ENCODE measurements around the gene KMT2C. TPM values are rescaled to one million over a fixed set of nuclear protein-coding genes. Genes with fewer than 3 reads are reported as not detected.
"Not testable (repeated sequence)": the region's sequence is repeated elsewhere in the genome, so short reads cannot be mapped to it uniquely, and the experiment has no call there.

Gene KMT2C
- total RNA-seq, 1 donor from 2014 or later, result 52.0 TPM

DNA sequence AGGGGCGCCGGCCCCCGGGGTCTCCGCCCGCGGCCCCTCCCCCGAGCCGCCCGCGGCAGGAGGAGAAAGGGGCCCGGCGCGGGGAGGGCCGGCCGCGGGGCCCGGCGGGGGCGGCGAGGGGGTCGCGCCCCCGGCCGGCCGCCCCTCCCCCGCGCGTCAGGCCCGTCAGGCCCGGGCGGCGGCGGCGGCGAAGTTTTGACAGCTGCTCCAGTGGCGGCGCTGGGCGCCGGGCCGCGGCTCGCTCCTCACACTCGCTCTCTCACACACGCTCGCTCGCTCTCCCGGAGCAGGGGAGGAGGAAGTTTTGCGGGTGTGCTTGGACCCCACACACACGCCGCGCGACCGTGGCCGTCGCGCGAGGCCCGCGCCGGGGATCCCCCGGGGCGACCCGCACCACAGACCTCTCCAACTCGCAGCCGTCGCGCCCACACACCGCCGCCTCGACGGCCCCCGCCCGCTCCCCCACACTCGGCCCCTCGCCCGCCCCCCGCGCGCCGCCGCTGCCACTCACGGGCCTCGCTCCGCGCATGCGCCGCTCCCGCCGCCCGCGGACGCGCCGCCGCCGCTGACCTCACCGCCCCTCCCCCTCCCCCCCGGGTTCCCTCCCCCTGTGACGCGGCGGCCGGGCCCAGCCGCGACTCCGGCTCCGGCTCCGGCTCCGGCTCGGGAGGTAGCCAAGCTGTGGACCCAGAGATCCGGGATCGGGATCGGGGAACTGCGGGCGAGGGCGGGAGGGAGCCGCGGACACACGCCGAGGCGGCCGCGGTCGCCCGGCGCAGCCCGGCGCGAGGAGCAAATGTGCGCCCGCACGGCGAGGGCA lies 518 bp upstream of the KMT2C start:
- peak; percentile 96 for DNase-seq (ENCODE audit: low spot score)
- TF ChIP-seq, protein P1, sequence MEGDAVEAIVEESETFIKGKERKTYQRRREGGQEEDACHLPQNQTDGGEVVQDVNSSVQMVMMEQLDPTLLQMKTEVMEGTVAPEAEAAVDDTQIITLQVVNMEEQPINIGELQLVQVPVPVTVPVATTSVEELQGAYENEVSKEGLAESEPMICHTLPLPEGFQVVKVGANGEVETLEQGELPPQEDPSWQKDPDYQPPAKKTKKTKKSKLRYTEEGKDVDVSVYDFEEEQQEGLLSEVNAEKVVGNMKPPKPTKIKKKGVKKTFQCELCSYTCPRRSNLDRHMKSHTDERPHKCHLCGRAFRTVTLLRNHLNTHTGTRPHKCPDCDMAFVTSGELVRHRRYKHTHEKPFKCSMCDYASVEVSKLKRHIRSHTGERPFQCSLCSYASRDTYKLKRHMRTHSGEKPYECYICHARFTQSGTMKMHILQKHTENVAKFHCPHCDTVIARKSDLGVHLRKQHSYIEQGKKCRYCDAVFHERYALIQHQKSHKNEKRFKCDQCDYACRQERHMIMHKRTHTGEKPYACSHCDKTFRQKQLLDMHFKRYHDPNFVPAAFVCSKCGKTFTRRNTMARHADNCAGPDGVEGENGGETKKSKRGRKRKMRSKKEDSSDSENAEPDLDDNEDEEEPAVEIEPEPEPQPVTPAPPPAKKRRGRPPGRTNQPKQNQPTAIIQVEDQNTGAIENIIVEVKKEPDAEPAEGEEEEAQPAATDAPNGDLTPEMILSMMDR (IDR thresholded peaks at IDR 0.05), result no peak
- H3K9me3 Mint-ChIP-seq (ENCODE audit: low read depth), result no peaks in the 10 kb centered on the region
- H3K27ac Mint-ChIP-seq (ENCODE audit: unreplicated experiment), result peak overlapping the region; percentile 94
- no peaks in the 10 kb centered on the region for H3K27me3 Mint-ChIP-seq (ENCODE audit: low read depth)
- peaks cover 23% of the 10 kb centered on the region for H3K4me1 Mint-ChIP-seq (ENCODE audit: low read depth)
- H3K36me3 Mint-ChIP-seq (ENCODE audit: low read depth), result no peaks in the 10 kb centered on the region
- peak overlapping the region; percentile 81 for H3K4me3 Mint-ChIP-seq (ENCODE audit: unreplicated experiment)

DNA sequence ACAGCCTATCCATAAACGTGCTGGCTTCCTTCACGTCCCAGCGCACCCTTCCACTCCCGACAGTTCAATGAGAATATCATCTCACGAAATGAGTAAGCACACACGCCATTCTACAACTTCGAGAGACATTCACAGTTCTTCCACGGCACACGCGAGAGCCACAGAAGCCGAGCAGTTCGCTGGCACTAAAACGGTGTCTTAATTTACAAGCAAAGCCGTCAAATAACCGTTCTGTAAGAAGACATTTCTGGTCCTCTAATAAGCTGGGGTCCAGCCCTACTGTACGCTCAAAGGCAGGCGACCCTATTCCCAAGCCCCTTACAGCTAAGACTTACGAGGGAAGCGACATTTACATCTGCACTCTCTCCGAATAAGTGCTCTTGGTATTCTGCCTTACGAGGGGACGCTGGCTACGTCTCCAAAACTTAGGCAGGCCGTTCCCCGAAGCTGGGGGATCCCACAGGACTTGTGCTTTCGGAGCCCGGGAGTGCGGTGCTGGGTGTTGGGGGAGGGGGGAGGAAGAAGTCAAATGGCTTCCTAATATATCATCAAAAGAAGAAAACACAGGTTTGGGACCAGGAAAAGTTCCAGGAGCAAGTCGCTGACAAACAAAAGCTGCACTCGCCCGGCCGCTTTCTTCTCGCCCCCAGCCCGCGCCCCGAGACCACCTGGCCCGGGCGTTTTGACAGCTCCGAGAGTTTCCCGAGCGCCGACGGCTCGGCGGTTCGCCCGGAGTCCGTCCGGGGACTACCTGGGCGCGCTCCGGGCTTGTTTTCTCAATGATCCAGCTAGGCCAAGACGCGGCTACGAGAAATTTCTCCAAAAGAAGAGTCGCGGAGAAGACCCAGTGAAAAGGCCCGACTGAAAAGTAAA lies 1.1 kb downstream of the KMT2C start:
- Mint-ChIP-seq H3K4me3 (ENCODE audit: unreplicated experiment) (peak overlapping the region; percentile 75), H3K4me1 (ENCODE audit: low read depth) (peaks cover 35% of the 10 kb centered on the region), H3K27ac (ENCODE audit: unreplicated experiment) (peak overlapping the region; percentile 97)
- not testable (repeated sequence) for H3K36me3 Mint-ChIP-seq (ENCODE audit: low read depth); H3K27me3 Mint-ChIP-seq (ENCODE audit: low read depth); H3K9me3 Mint-ChIP-seq (ENCODE audit: low read depth); DNase-seq (ENCODE audit: low spot score)

DNA sequence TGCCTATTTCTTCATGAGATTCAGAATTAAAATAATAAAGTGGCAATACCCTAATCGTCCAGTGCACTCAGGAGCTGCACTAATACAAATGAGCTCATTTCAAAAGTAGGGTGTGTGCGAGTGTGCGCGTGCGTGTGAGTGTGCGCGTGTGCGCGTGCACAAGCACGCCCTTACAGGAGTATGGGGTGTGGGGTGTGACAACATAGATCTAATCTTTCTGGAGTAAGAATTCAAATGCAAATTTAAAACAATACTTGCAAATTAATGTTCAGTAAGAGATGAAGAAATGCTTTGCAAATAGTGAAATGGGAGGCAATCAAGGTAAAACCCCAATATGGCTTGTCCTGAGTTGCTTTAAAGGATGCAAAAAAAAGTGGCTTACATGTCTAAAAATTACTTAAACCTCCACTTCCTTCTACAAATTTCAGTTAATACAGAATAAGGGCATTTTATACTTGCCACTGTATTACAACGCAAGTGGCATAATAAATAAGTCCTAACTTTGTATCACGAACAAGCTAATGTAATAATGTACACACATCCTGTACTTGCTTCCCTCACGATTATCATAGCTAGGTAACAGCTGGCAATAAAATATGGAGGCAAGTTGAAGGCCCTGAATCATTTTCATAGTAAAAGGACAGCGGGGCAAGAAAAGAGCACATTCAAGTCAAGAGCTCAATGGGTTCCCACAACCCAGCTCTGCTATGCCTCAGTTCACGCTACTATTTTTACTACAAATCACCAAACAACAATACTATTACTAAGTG lies 1.9 kb downstream of the KMT2C start:
- H3K9me3 Mint-ChIP-seq (ENCODE audit: low read depth); H3K27me3 Mint-ChIP-seq (ENCODE audit: low read depth): not testable (repeated sequence)
- TF ChIP-seq, protein P1 (IDR thresholded peaks at IDR 0.05), result peak; percentile 34

DNA sequence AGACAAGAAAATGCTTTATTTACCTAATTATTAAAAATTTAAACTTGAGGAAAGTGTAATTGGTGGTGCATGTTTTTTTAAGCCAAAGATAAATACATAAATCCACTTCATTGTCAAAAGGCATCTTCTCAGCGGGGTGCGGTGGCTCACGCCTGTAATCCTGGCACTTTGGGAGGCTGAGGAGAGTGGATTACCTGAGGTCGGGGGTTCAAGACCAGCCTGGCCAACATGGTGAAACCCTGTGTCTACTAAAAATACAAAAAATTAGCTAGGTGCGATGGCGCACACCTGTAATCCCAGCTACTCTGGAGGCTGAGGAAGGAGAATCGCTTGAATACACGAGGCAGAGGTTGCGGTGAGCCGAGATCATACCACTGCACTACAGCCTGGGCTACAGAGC lies 3.1 kb downstream of the KMT2C start:
- H3K27me3 Mint-ChIP-seq (ENCODE audit: low read depth); H3K9me3 Mint-ChIP-seq (ENCODE audit: low read depth); DNase-seq (ENCODE audit: low spot score); H3K36me3 Mint-ChIP-seq (ENCODE audit: low read depth): not testable (repeated sequence)
- peaks cover 47% of the 10 kb centered on the region for H3K4me1 Mint-ChIP-seq (ENCODE audit: low read depth)
- peak overlapping the region; percentile 75 for H3K4me3 Mint-ChIP-seq (ENCODE audit: unreplicated experiment)
- peak overlapping the region; percentile 97 for H3K27ac Mint-ChIP-seq (ENCODE audit: unreplicated experiment)

More for the DNA sequence above, 1.9 kb downstream of the KMT2C start:
- Mint-ChIP-seq H3K27ac (ENCODE audit: unreplicated experiment) (peak overlapping the region; percentile 97), H3K4me3 (ENCODE audit: unreplicated experiment) (peak overlapping the region; percentile 75), H3K4me1 (ENCODE audit: low read depth) (peaks cover 40% of the 10 kb centered on the region)
- not testable (repeated sequence) for DNase-seq (ENCODE audit: low spot score); H3K36me3 Mint-ChIP-seq (ENCODE audit: low read depth)

DNA sequence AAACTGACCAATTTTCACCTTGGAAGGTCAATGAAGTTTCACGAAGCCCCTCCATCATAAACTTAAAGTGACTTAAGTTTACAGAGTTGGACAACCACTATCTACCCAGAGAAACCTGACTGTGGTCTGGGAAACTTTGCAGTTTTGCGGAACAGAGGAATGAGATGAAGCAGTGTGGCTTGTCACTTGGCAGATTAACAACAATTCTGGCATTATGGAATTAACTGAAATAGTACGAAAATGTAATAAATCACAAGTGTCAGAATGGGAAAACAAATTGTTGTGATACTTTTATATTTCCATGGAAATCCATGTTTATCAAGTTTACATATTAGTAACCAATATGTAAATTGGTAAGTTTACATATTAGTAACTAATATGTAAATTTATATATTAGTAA lies 4.9 kb downstream of the KMT2C start:
- DNase-seq (ENCODE audit: low spot score), result no peak
- Mint-ChIP-seq H3K27me3 (ENCODE audit: low read depth) (no peaks in the 10 kb centered on the region), H3K4me3 (ENCODE audit: unreplicated experiment) (no peak overlapping the region), H3K27ac (ENCODE audit: unreplicated experiment) (no peak overlapping the region), H3K4me1 (ENCODE audit: low read depth) (peaks cover 46% of the 10 kb centered on the region), H3K9me3 (ENCODE audit: low read depth) (no peaks in the 10 kb centered on the region), H3K36me3 (ENCODE audit: low read depth) (no peaks in the 10 kb centered on the region)
- TF ChIP-seq, protein P1 (IDR thresholded peaks at IDR 0.05), result no peak

DNA sequence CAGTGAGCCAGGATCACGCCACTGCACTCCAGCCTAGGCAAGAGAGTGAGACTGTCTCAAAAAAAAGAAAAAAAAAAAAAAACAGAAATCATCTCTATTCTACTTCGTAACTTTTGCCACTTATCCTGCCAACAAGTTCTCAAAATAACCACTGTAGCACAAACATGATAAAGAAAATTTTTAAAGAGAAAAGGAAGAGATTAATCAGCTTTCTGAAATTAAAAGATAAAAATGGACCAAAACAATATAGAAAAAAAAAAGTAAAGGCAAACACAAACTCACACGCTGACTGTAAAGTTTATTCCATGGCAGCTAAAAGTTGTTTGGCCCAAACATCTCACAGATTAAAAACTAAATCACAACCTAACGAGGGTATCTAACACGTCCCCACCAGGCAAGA lies 5.7 kb downstream of the KMT2C start:
- H3K4me3 Mint-ChIP-seq (ENCODE audit: unreplicated experiment); DNase-seq (ENCODE audit: low spot score); H3K27me3 Mint-ChIP-seq (ENCODE audit: low read depth); H3K9me3 Mint-ChIP-seq (ENCODE audit: low read depth); H3K36me3 Mint-ChIP-seq (ENCODE audit: low read depth): not testable (repeated sequence)
- Mint-ChIP-seq H3K4me1 (ENCODE audit: low read depth) (peaks cover 52% of the 10 kb centered on the region), H3K27ac (ENCODE audit: unreplicated experiment) (peak overlapping the region; percentile 47)

Data from chondrocyte (in vitro differentiated cells).